Measurements from ENCODE around the gene COPE. TPM values are rescaled to one million over a fixed set of nuclear protein-coding genes. Genes with fewer than 3 reads are reported as not detected.
"Not testable (repeated sequence)": the region's sequence is repeated elsewhere in the genome, so short reads cannot be mapped to it uniquely, and the experiment has no call there.

The COPE gene
- total and polyA plus RNA-seq, 9 donors: 76.8 to 115 (median 95.5) TPM

- Histone ChIP-seq H3K4me3 (ENCODE audit: low read length) (no peak overlapping the region), H3K9me3 (replicated peaks; ENCODE audit: control insufficient read depth, low read depth, low read length) (no peaks in the 10 kb centered on the region), H3K4me1 (ENCODE audit: control insufficient read depth, insufficient read depth, low read length) (no peaks in the 10 kb centered on the region), H3K27ac (ENCODE audit: low read length) (no peak overlapping the region), H3K27me3 (ENCODE audit: control insufficient read depth, insufficient read depth, low read length) (no peaks in the 10 kb centered on the region), H3K36me3 (ENCODE audit: control insufficient read depth, insufficient read depth, low read length) (peaks cover 70% of the 10 kb centered on the region)
- no peak for DNase-seq
- 85% methylated on average over 15 of the region's 19 CpGs for WGBS (ENCODE audit: insufficient coverage)
Measured at GRCh38 chr19:18910801-18911436, 8.3 kb downstream of the COPE start.

GRCh38 chr19:18910010-18910409, 9.2 kb downstream of the COPE start:
- 100% methylated on average over 4 of the region's 10 CpGs for WGBS (ENCODE audit: insufficient coverage)
- H3K4me1 ChIP-seq (ENCODE audit: control insufficient read depth, insufficient read depth, low read length): no peaks in the 10 kb centered on the region
- no peak for DNase-seq
- no peak overlapping the region for H3K27ac ChIP-seq (ENCODE audit: low read length)
- no peaks in the 10 kb centered on the region for H3K27me3 ChIP-seq (ENCODE audit: control insufficient read depth, insufficient read depth, low read length)
- H3K9me3 ChIP-seq (replicated peaks; ENCODE audit: control insufficient read depth, low read depth, low read length): no peaks in the 10 kb centered on the region
- no peak overlapping the region for H3K4me3 ChIP-seq (ENCODE audit: low read length)
- peaks cover 73% of the 10 kb centered on the region for H3K36me3 ChIP-seq (ENCODE audit: control insufficient read depth, insufficient read depth, low read length)

GRCh38 chr19:18908917-18909619, 10.1 kb downstream of the COPE start:
- Histone ChIP-seq H3K27me3 (ENCODE audit: control insufficient read depth, insufficient read depth, low read length) (no peaks in the 10 kb centered on the region), H3K4me1 (ENCODE audit: control insufficient read depth, insufficient read depth, low read length) (no peaks in the 10 kb centered on the region), H3K4me3 (ENCODE audit: low read length) (no peak overlapping the region), H3K36me3 (ENCODE audit: control insufficient read depth, insufficient read depth, low read length) (peaks cover 79% of the 10 kb centered on the region), H3K27ac (ENCODE audit: low read length) (no peak overlapping the region), H3K9me3 (replicated peaks; ENCODE audit: control insufficient read depth, low read depth, low read length) (no peaks in the 10 kb centered on the region)
- no peak for DNase-seq
- WGBS (ENCODE audit: insufficient coverage): 88% methylated on average over 15 of the region's 17 CpGs

- peaks cover 76% of the 10 kb centered on the region for H3K36me3 ChIP-seq (ENCODE audit: control insufficient read depth, insufficient read depth, low read length)
- no peak overlapping the region for H3K27ac ChIP-seq (ENCODE audit: low read length)
- H3K4me3 ChIP-seq (ENCODE audit: low read length): no peak overlapping the region
- DNase-seq: peak; percentile 0
- H3K9me3 ChIP-seq (replicated peaks; ENCODE audit: control insufficient read depth, low read depth, low read length): no peaks in the 10 kb centered on the region
- 86% methylated on average over 32 of the region's 36 CpGs for WGBS (ENCODE audit: insufficient coverage)
- H3K27me3 ChIP-seq (ENCODE audit: control insufficient read depth, insufficient read depth, low read length): no peaks in the 10 kb centered on the region
- H3K4me1 ChIP-seq (ENCODE audit: control insufficient read depth, insufficient read depth, low read length): no peaks in the 10 kb centered on the region
Measured at GRCh38 chr19:18906605-18907519, 12.3 kb downstream of the COPE start.

DNA sequence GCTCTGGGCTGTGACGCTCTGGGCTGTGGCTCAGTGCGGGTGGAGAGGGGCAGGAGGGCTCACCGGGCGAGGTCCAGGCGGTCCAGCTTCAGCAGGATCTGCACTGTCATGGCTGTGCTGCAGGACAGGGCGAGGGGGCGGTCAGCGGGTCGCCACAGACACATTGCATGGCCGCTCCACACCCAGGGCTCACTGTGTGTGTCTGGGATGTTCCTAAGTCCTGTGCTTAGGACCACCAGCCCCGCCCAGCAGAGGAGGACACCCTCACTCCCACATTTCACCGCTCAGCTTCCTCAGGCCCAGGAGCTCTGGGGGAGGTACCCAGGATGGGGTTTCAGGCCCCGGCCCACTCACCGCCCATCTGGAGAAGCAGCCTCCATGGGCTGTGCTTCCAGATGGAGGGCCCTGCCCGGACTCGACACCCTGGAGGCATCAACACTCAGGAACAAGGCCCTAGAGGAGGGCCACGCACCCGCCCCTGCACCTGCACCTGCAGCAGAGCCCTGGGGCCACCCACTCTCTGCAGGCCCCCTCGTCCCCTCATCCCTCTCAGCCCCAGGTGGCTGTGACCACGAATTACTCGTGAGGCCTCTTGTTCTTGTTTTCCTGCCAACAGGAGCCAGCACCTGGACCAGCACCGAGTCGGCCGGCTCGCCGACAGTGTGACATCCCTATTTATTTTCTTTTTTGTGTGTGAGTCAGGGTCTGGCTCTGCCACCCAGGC, 13.5 kb downstream of the COPE start:
- no peaks in the 10 kb centered on the region for H3K4me1 ChIP-seq (ENCODE audit: control insufficient read depth, insufficient read depth, low read length)
- peaks cover 80% of the 10 kb centered on the region for H3K36me3 ChIP-seq (ENCODE audit: control insufficient read depth, insufficient read depth, low read length)

DNA sequence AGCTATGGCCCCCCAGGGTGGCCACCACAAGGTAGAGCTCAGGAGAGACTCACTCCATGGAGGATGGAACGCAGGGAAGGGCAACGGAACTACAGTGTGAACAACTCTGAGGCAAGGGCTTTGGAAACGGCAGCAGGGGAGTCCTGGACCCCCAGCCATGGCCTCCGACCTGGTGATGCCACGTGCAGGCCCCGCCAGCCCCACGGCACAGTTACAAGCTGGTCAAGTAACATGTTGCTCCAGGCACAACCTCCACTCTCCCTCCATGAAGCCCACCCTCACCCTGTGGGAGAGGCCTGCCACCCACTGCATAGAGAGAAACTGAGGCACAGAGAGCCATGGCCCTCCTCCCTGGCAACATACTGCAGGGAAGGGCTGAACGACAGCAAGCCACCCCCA, 14.1 kb downstream of the COPE start:
- WGBS (ENCODE audit: insufficient coverage): 91% methylated on average over 7 of the region's 8 CpGs
- peak; percentile 4 for DNase-seq
- H3K27ac ChIP-seq (ENCODE audit: low read length): no peak overlapping the region
- no peak overlapping the region for H3K4me3 ChIP-seq (ENCODE audit: low read length)
- no peaks in the 10 kb centered on the region for H3K9me3 ChIP-seq (replicated peaks; ENCODE audit: control insufficient read depth, low read depth, low read length)
- H3K27me3 ChIP-seq (ENCODE audit: control insufficient read depth, insufficient read depth, low read length): no peaks in the 10 kb centered on the region
- H3K4me1 ChIP-seq (ENCODE audit: control insufficient read depth, insufficient read depth, low read length): no peaks in the 10 kb centered on the region
- peaks cover 80% of the 10 kb centered on the region for H3K36me3 ChIP-seq (ENCODE audit: control insufficient read depth, insufficient read depth, low read length)

More for the DNA sequence above, 13.5 kb downstream of the COPE start:
- H3K27me3 ChIP-seq (ENCODE audit: control insufficient read depth, insufficient read depth, low read length): no peaks in the 10 kb centered on the region
- 73% methylated on average over 17 of the region's 26 CpGs for WGBS (ENCODE audit: insufficient coverage)
- H3K4me3 ChIP-seq (ENCODE audit: low read length): no peak overlapping the region
- no peaks in the 10 kb centered on the region for H3K9me3 ChIP-seq (replicated peaks; ENCODE audit: control insufficient read depth, low read depth, low read length)
- peak; percentile 4 for DNase-seq
- H3K27ac ChIP-seq (ENCODE audit: low read length): no peak overlapping the region

GRCh38 chr19:18904334-18905057, 14.7 kb downstream of the COPE start:
- no peaks in the 10 kb centered on the region for H3K27me3 ChIP-seq (ENCODE audit: control insufficient read depth, insufficient read depth, low read length)
- DNase-seq: peak; percentile 3
- 90% methylated on average over 25 of the region's 25 CpGs for WGBS (ENCODE audit: insufficient coverage)
- no peaks in the 10 kb centered on the region for H3K9me3 ChIP-seq (replicated peaks; ENCODE audit: control insufficient read depth, low read depth, low read length)
- no peak overlapping the region for H3K4me3 ChIP-seq (ENCODE audit: low read length)
- H3K36me3 ChIP-seq (ENCODE audit: control insufficient read depth, insufficient read depth, low read length): peaks cover 83% of the 10 kb centered on the region
- no peak overlapping the region for H3K27ac ChIP-seq (ENCODE audit: low read length)
- H3K4me1 ChIP-seq (ENCODE audit: control insufficient read depth, insufficient read depth, low read length): no peaks in the 10 kb centered on the region

- Histone ChIP-seq H3K27ac (ENCODE audit: low read length) (no peak overlapping the region), H3K27me3 (ENCODE audit: control insufficient read depth, insufficient read depth, low read length) (no peaks in the 10 kb centered on the region), H3K4me3 (ENCODE audit: low read length) (no peak overlapping the region), H3K36me3 (ENCODE audit: control insufficient read depth, insufficient read depth, low read length) (peaks cover 84% of the 10 kb centered on the region), H3K9me3 (replicated peaks; ENCODE audit: control insufficient read depth, low read depth, low read length) (no peaks in the 10 kb centered on the region), H3K4me1 (ENCODE audit: control insufficient read depth, insufficient read depth, low read length) (peaks cover 9% of the 10 kb centered on the region)
- no peak for DNase-seq
- 82% methylated on average over 26 of the region's 29 CpGs for WGBS (ENCODE audit: insufficient coverage)
Measured at GRCh38 chr19:18903156-18904037, 15.8 kb downstream of the COPE start.

- not testable (repeated sequence) for H3K27ac ChIP-seq (ENCODE audit: low read length); H3K9me3 ChIP-seq (replicated peaks; ENCODE audit: control insufficient read depth, low read depth, low read length); DNase-seq; H3K27me3 ChIP-seq (ENCODE audit: control insufficient read depth, insufficient read depth, low read length); H3K4me3 ChIP-seq (ENCODE audit: low read length)
- no CpG with 5 or more reads among the region's 5 CpGs for WGBS (ENCODE audit: insufficient coverage)
- Histone ChIP-seq H3K36me3 (ENCODE audit: control insufficient read depth, insufficient read depth, low read length) (peaks cover 78% of the 10 kb centered on the region), H3K4me1 (ENCODE audit: control insufficient read depth, insufficient read depth, low read length) (peaks cover 17% of the 10 kb centered on the region)
Measured at GRCh38 chr19:18902519-18902918, 16.7 kb downstream of the COPE start.

Data from muscle of leg (tissue), 11 donors.